IPS-15b (cell line): Measurements from ENCODE around the gene MEPCE.

Source experiments
- H3K27me3 ChIP-seq: one replicate; pipeline ENCODE4 v1.6.1; 2013; ENCODE audit warnings: low read length; ENCODE audit not compliant: control insufficient read depth, insufficient read depth
- H3K36me3 ChIP-seq: one replicate; pipeline ENCODE4 v1.6.1; 2013; ENCODE audit warnings: low read length; ENCODE audit not compliant: control insufficient read depth, insufficient read depth
- H3K4me1 ChIP-seq: one replicate; pipeline ENCODE4 v1.6.1; 2013; ENCODE audit warnings: mild to moderate bottlenecking, low read length; ENCODE audit not compliant: control insufficient read depth, insufficient read depth
- H3K4me3 ChIP-seq: one replicate; pipeline ENCODE4 v1.5.1; 2013; ENCODE audit warnings: low read depth, low read length
- H3K9ac ChIP-seq: one replicate; pipeline ENCODE4 v1.6.1; 2013; ENCODE audit warnings: low read depth, mild to moderate bottlenecking, low read length
- H3K9me3 ChIP-seq: one replicate; pipeline ENCODE4 v1.6.1; 2013; ENCODE audit warnings: mild to moderate bottlenecking, low read length; ENCODE audit not compliant: control insufficient read depth, insufficient read depth

The MEPCE gene

DNA sequence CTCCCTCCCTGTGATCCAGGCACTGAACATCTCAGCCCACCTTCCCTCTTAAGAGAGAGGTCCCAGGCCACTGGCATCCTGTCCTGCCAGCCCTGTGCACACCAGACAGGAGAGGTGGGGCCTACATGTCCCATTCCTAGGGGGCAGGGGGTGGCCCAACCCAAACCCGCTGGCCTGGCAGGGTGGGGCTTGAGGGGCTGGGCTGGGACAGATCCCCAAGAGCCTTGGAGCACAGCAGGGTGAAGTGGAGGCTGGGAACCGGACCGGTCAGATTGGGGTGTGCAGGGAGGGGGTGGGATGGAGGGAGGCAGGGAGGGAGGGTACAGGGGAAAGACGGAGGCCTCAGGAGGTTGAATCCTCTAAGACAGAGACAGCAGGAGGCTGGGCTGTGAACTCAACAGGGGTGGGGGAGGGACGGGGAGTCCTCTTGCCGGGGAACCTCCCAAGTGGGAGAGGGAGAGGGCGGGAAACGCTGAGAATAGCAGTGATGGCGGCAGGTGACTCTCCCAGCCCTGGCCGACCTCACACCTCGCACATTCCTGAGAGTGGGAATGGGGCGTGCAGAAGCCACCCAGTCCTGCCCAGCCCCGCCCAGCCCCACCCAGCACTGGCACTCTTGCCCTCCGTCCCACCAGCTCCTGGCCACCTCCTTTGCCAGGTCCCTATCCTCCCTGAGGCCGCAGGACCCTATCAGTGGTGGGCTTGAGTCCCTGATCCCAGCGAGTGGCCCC is 42.7 kb downstream of the MEPCE start:
- H3K4me1 ChIP-seq = peaks cover 4% of the 10 kb centered on the region
- no peaks in the 10 kb centered on the region for H3K9me3 ChIP-seq
- no peak overlapping the region for H3K9ac ChIP-seq
- H3K36me3 ChIP-seq = peaks cover 8% of the 10 kb centered on the region
- no peak overlapping the region for H3K4me3 ChIP-seq
- H3K27me3 ChIP-seq = no peaks in the 10 kb centered on the region

DNA sequence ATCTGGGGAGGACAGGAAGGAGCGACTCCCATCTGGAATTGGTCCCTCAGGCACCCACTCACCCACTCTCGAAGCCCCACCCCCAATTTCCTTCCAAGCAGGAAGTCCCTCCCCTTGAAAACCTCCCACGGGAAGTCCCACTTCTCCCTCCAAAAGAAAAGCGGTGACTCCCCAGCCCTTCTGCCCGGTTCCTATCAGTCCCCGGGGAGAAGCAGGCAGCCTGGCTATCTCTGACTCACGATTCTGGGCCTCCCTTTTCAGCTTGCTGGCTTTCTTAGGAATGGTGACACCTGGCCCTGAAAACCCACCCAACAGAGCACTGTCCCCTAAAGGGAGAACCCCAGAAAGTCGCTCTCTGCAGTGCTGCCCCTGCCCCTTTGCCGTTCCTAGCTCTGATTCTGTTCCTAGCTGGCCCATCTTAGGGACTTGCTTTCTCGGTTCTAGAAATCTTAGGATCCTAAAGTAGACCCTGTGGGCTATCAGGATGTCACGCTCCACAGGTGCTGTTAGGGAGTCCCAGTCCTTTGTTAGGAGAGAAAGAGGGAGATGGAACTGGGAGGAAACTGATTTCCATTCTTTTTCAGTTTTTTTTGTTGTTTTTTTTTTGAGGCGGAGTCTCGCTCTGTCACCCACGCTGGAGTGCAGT is 43.3 kb downstream of the MEPCE start:
- Histone ChIP-seq H3K4me1 (peaks cover 4% of the 10 kb centered on the region), H3K9ac (no peak overlapping the region), H3K4me3 (no peak overlapping the region), H3K36me3 (peaks cover 8% of the 10 kb centered on the region), H3K27me3 (no peaks in the 10 kb centered on the region), H3K9me3 (no peaks in the 10 kb centered on the region)

- peaks cover 8% of the 10 kb centered on the region for H3K36me3 ChIP-seq
- H3K4me3 ChIP-seq = no peak overlapping the region
- peak overlapping the region; percentile 24 for H3K9ac ChIP-seq
- no peaks in the 10 kb centered on the region for H3K9me3 ChIP-seq
- H3K4me1 ChIP-seq = peaks cover 4% of the 10 kb centered on the region
- H3K27me3 ChIP-seq = no peaks in the 10 kb centered on the region
Measured at GRCh38 chr7:100475549-100475948, 45.9 kb downstream of the MEPCE start.

DNA sequence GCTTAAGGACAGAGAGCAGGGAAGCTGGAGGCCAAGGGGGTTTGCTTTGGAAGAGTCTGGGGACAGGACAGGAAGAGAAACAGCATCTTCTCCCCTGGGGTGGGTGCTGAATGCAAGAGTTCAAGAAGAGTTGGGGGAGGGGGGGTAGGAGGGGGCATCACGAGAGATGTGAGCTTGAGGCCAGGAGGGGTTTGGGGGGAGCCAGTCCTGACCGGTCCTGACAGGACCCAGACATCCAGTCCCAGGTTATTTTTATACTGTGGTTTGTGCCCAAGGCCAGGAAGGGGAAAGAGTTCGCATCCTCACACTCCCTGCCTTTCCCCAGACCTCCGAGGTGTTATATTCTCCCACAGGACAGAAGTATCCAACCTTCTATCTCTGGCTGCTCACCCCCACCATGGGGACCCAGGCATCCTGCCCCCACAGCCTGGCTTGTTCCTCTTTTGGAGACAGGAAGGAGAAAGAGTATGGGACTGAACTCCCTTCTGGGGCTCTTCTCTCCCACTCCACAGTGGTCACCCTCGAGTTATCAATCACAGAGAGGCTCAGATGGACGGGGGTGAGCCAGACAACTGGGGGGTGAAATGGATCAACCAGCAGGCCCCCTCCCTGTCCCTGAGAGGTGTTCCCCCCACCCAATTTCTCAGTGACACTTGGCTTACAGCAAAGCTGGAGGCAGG is 46.6 kb downstream of the MEPCE start:
- no peaks in the 10 kb centered on the region for H3K27me3 ChIP-seq
- H3K4me3 ChIP-seq = no peak overlapping the region
- peaks cover 4% of the 10 kb centered on the region for H3K4me1 ChIP-seq
- H3K36me3 ChIP-seq = peaks cover 8% of the 10 kb centered on the region
- H3K9me3 ChIP-seq = no peaks in the 10 kb centered on the region
- peak overlapping the region; percentile 24 for H3K9ac ChIP-seq

DNA sequence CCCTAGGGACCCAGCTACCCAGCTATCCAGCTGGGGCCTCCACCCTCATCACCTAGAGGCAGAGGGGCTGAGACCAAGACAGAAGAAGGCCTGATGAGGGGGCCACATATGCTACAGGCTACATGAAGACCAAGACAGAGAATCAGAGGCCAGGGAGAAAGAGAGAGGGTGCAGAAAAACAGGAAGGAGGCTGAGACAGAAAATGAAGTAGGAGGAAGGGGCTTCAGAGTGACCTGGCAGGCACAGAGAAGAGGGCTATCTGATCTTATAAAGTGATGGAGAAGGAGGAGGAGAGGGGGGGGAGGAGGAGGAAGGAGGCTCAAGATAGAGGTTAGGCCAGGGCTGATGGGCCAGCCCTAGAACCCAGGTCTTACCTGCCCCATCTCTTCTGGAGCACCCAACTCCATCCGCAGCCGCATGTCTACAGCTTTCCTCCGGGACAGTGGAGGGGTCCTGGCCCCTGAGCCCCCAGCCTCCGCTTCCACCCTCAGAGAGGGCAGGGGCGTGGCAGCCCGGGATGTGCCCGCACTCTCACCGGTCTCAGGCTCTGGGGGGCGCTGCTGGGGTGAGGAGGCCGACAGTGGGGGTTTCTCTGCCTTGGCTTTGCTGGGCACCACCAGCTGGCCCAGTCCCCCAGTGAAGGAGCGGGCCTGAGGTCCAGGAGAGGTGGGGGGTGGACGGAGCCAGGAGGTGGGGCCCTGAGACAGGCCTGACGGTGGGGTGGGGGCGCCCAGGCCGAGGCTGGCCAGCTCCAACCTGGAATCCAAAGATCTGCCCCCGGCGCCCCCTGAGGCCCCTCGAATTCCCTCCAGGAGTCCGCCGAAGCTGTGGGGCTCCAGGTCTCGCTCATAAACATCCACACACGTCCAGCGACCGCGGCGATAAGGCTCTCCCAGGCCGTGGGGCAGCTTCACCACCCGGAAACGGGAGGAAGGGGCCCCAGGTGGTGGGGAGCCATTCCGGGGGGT is 47.6 kb downstream of the MEPCE start:
- no peaks in the 10 kb centered on the region for H3K27me3 ChIP-seq

DNA sequence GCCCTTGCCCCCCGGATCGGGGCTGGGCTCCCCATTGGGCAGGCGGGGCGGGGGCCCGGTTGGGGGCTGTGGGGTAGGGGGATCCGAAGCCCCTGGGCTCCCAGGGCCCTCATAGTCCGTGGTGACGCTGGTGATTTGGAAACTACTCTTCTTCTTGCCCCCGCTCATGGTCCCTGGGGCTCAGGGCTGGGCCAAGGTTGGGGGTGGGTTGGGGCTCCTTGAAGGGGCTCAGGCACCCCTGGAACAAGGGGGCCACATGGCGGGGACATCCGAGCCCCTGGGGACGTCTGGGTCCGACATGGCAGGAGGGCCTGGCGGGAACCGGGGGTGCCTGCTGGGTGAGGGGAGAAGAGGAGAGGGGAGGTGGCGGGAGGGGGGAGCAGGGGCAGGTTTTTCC is 48.2 kb downstream of the MEPCE start:
- H3K4me1 ChIP-seq = peaks cover 2% of the 10 kb centered on the region
- H3K9me3 ChIP-seq = no peaks in the 10 kb centered on the region
- no peak overlapping the region for H3K9ac ChIP-seq
- no peaks in the 10 kb centered on the region for H3K27me3 ChIP-seq
- H3K4me3 ChIP-seq = peak overlapping the region; percentile 91
- H3K36me3 ChIP-seq = peaks cover 8% of the 10 kb centered on the region

More for the DNA sequence above, 47.6 kb downstream of the MEPCE start:
- Histone ChIP-seq H3K4me1 (peaks cover 2% of the 10 kb centered on the region), H3K9me3 (no peaks in the 10 kb centered on the region), H3K4me3 (peak overlapping the region; percentile 39), H3K36me3 (peaks cover 8% of the 10 kb centered on the region), H3K9ac (no peak overlapping the region)

DNA sequence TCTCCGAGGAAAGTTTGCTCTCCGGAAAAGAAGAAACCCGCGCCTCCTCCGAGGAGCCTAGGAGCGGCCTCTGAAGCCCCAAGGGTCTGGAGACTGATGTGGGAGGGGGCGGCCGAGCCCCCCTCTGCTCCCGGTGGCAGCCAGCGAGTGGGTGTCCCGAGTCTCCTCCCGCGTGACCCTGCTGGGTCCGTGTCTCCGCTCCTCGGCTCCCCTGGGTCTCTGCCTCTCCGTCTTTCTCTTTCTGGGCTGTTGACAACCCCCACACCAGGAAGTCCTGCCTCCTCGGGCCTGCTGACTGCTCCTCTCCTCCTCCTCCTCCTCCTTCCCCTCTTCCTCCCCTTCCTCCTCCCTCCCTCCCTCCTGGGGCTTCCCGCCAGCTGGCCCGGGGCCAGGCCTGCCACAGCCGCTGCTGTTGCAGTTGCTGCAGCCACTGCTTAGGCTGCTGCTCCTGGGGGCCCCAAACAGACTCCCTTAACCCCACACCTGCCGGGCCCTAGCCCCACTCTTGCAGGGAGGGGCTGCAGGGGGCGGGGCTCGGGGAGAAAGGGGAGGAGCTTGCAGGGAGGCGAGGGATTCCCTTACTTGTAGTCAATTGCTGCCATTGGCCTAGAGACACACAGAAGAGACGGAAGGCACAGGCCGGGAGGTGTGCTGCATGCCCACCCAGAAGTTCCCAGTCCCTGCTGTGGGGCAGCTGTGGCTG is 49.5 kb downstream of the MEPCE start, which contains the start of gene TSC22D4:
Gene TSC22D4, minus strand, starts transcription at position 257 of the 703 bp plus-strand sequence. CDS start 1,176 bp downstream, outside the sequence.
- peaks cover 2% of the 10 kb centered on the region for H3K4me1 ChIP-seq
- no peaks in the 10 kb centered on the region for H3K9me3 ChIP-seq
- no peaks in the 10 kb centered on the region for H3K27me3 ChIP-seq
- H3K9ac ChIP-seq = peak within 1 kb of the TSS; percentile 70
- H3K4me3 ChIP-seq = peak within 1 kb of the TSS; percentile 91
- H3K36me3 ChIP-seq = peaks cover 8% of the 10 kb centered on the region

DNA sequence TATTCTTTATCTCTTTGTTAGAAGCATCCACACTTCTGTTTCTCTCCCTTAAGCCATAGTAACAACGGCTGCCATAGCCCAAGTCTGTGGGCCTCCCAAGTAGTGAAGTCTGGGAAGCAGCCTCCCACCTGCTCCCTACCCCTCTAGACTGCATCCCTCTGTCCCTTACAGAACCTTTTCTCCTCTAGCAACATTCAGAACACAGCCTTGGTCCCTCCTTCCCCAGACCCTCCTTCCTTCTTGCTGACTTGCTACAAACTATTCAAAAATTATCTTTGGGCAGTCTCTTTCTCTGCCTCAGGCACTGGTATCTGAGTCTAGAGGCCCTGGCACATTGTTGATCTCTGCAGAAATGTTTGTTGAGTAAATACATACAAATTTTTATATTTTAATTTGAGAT is 51.8 kb downstream of the MEPCE start:
- Histone ChIP-seq H3K27me3 (no peaks in the 10 kb centered on the region), H3K36me3 (peaks cover 5% of the 10 kb centered on the region), H3K9me3 (no peaks in the 10 kb centered on the region), H3K4me1 (peaks cover 3% of the 10 kb centered on the region), H3K4me3 (no peak overlapping the region), H3K9ac (no peak overlapping the region)

- H3K4me3 ChIP-seq = peak overlapping the region; percentile 54
- H3K27me3 ChIP-seq = no peaks in the 10 kb centered on the region
- no peaks in the 10 kb centered on the region for H3K9me3 ChIP-seq
- no peaks in the 10 kb centered on the region for H3K36me3 ChIP-seq
- H3K4me1 ChIP-seq = peaks cover 3% of the 10 kb centered on the region
- no peak overlapping the region for H3K9ac ChIP-seq
Measured at GRCh38 chr7:100482728-100483089, 53.1 kb downstream of the MEPCE start.

GRCh38 chr7:100483090-100483721 is 53.6 kb downstream of the MEPCE start:
- Histone ChIP-seq H3K4me3 (peak overlapping the region; percentile 54), H3K9ac (no peak overlapping the region), H3K36me3 (no peaks in the 10 kb centered on the region), H3K27me3 (no peaks in the 10 kb centered on the region), H3K4me1 (peaks cover 3% of the 10 kb centered on the region), H3K9me3 (no peaks in the 10 kb centered on the region)
